Astrocyte of the hippocampus (primary cell): ENCODE data around the gene VAPB.

ENCODE experiments used
- DNase-seq: peaks from one replicate; pipeline ENCODE4 v3.0.0; 2011; ENCODE audit warnings: low read depth, low spot score

Gene VAPB

DNA sequence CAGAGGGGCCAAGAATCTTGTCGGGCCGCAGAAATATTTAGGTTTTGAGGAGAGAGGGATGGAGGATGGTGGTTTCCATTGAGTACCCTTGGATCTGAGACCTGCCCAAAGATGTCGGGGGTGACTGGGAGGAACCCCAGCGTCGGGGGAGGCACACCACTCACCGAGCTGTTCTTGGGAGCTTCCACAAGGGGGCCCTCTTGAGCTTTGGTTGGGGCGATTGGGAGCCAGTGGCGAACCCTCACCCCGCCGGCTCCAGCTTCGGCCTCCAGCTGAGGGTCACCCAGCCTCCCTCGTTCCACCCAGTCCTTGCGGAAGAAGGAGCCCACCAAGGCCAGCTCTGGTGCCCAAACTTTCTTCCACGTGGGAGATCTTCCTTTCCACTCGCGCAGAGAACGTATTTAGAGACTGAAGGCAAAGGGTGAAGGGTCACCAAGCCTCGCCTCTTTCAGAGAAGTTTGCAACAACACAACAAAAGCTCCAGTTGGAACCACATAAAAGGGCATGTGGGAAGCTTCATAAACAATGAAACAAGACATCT lies 92.5 kb downstream of the VAPB start:
- DNase-seq = peak; percentile 27

DNA sequence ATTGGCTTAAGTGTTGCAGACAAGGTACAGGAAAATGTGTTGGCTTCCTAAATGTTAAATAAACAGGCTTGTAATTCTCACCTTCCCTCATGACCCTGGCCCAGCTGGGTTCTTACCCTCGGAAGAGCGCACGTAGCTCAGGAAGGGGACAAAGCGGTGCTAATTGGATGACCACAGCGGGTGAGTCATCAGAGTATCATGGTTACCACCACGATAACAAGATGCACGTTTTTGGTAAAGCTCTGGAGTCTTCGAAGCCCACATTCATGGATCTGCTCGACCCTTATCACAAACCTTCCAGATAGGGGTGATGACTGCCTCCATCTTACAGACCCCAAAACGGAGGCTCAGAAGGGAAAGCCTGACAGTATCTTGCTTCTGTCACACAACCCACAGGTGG lies 93.4 kb downstream of the VAPB start:
- DNase-seq = peak; percentile 22

DNA sequence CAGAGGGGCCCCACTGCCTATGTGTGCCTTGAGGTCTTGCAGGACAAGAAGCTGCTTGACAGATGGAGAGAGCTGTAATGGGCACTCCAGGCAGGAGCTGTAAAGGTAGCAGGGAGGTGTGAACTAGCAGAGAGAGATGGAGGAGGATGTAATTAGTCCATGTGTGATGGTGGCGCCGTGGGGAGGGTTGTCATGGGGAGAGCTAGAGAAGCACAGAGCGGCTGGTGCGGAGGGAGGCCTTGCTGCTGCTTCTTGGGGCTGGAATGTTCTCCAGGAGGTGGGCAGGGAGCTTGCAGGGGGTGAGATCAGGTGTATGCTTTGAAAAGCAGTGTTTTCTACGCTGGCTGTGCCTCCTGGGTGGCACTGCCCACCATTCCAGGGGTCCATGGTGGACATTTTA lies 94.0 kb downstream of the VAPB start:
- DNase-seq = no peak

DNA sequence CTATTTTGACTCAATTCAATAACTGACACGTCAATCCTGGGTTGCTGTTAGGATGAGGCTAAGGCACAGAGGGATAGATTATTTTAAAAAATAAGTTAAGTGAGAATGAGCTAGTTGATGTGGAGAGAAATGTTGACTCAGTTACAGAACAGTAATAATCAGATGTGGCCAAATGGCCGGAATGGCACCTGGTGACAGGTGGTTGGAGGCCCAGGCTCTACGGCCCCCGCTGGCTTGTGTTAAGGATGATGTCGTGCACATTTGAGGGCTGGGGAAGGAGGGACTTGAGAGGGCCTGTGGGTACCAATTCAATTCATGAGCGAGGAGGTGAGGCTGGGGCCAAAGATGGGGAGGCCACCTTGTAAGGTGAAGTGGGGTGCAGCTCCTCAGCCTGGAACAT lies 94.4 kb downstream of the VAPB start:
- DNase-seq = no peak

DNA sequence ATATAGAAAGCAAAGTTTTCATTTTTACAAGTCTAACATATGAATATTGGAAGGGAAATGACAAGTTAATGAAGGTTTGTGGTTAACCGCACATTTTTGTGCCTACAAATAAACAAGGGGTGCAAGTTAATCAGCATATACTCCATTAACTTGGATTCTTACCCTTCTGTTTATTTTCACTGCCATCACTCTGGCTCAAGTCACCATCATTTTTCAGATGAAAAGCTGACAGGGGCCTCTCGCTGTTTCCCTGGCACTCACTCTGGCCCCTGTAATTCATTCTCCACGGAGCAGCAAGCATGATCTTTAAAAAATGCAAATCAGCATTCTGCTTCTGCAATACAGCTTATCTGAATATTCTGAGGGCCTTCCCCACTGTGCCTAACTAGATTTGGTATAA lies 96.4 kb downstream of the VAPB start:
- no peak for DNase-seq

DNA sequence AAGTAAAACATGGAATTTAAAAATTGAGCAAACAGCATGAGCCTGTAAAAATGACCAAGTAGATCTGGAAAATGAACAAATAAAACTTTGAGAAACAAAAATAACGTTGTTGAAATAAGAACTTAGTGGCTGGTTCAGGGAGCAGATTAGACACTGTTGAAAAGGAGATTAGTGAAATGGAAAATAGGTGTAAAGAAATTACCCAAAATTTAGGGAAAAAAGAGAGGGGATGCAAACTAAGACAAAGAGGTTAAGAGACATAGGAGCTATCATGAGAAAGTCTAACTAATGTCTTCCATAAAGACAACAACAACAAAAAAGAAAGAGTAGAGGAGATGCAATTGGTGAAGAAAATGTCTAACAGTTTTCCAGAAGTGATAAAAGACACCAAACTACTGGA lies 97.2 kb downstream of the VAPB start:
- no peak for DNase-seq

DNA sequence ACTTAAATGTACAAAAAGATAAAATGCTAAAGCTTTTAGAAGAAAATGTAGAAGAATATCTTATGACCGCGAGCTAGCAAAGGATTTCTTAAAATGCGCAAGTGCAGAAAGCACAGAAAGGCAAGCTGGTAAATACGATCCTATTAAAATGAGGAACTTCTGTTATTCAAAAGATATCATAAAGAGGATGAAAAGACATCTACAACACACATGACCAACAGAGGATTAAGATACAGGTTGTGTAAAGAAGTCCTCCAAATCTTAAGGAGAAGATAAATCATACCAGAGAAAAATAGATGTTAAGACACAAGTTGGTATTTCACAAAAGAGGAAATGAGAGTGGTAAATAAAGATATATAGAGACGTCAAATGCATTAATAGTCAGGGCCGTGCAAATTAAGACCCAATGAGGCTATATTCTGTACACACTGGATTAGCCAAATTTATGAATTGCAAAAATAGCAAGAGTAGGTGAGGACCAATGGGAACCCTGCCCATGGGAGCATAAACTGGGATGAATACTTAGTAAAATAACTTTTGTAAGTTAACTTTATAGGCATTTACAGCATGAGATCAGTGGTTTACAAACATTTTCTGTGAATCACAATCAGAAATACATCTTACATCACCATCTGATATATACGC lies 103.2 kb downstream of the VAPB start:
- no peak for DNase-seq

DNA sequence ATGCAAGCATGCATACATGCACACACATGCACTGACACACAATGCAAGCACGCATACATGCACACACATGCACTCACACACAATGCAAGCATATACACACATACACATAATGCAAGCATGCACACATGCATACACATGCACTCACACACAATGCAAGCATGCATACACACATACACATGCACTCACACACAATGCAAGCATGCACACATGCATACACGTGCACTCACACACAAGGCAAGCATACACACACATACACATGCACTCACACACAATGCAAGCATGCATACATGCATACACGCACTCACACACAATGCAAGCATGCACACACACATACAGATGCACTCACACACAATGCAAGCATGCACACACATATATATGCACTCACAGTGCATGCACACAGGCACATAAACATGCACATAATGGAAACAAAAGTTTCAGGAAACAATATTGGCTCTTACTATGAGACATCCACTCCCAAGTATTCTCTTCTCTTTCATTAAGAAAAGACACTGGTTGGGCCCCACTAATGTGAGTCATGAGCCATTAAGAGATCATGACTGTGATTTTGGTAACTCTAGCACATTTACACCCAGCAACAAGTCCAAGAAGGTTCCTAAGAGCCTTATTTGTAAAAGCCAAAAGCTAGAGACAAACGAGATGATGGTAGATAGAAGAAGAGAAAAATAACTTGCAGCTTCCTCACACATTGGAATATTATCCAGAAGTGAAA lies 103.9 kb downstream of the VAPB start:
- no peak for DNase-seq

DNA sequence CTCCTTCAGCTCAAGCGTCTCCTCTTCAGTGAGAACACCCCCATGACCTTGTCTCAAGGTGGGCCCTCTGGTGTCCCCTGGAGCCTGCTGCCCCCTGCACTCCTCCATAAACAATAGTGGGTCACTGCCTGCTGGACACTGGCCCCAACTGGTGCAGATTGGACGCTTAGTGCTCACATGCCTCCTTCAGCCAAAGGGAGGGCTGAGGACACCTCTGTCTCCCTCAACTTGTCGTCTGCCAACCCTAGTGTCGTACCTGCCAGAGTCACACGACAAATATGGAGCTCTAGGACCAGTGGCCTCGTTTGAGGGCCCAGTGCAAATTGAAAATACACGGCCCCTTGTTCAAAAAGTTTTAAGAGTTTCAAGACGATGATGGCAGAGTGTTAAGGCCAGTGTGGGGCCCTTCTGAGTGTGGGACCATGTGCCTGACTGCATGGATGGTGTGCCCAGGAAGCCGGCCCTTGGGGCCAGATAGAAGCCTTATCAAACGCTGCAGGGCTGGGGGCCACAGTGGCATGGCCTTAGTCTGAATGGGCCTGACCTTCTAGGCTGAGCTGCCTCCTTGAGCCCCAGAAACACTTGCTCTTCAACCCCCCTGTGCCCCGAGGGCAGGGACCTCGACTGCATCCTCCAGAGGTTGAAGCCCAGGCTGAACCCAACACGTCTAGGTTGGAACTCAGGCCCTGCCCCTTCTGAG lies 106.0 kb downstream of the VAPB start:
- no peak for DNase-seq

DNA sequence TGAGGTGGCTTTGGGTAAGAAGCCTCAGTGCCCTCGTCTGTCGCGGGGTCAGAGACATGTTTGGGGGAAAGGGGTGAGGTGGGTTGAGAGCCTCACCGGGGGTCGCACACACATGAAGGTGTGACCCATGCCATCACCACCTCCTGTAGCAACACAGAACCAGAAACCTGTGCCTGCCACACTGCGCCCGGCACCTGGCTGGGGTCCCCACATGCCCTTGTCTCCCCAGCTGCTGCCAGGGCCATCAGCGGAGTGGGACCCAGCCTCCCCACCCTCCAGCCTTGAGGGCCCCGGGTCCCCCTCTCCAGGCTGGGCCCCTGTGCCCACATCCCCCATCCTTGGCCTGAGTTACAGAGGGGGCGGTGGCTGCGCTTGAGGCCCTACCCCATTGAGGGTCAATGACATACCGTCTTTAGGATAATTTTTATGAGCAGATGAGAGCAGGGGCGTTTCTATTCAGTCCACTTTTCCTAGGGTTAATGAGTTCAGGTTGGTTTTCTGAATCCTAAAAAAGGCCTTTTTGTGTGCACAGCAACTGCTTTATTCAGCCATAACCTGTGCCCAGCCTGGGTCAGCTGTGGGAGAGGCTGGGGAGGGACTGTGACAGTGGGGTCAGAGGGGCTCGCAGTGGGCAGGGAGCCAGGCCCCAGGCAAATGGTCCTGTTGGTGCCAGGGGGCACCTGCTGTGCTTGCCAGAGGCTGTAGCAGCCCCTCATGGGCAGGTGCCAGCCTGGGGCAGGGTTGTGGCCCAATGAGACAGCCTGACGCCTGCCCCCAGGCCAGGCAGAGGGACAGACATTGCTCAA lies 106.8 kb downstream of the VAPB start:
- no peak for DNase-seq

DNA sequence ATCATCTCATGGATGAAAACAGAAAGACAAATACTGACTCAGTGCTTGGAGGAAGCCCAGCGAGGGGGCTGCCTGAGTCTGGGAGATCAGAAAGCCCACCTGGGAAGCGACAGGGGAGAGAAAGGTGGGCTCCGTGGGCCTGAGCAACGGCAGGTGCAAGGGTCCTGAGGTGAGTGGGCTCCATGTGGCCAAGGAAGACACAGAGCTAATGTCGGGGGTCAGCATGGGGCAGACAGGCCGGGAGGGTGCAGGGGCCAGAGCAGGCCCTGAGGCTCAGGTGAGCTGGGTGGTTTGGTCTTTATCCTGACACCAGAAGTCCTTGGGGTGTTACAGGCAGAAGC lies 107.4 kb downstream of the VAPB start:
- no peak for DNase-seq

DNA sequence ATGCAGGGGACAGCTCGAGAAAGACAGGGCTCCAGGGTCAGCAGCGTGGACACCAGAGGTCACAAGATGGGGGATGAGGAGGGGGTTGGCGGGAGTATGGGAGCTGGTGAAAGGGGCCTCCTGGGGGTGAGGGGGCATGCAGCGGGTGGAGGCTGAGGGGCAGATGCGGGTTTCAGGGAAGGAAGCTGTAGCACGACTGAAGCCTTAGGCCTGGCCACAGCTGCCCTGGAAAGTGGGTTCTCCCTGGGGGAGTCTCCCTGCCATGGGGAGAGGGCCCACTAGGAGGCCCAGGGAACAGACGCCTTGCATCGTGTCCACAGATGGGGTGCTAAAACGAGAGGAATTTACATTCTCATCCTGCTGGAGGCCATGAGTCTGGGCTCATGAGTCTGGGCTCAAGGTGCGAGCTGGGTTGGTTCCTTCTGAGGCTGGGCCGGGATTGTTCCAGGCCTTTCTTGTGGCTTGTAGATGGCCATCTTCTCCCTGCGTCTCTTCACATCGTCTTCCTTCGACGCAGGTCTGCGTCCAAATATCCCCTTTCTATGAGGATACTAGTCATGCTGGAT lies 108.1 kb downstream of the VAPB start:
- DNase-seq = no peak

DNA sequence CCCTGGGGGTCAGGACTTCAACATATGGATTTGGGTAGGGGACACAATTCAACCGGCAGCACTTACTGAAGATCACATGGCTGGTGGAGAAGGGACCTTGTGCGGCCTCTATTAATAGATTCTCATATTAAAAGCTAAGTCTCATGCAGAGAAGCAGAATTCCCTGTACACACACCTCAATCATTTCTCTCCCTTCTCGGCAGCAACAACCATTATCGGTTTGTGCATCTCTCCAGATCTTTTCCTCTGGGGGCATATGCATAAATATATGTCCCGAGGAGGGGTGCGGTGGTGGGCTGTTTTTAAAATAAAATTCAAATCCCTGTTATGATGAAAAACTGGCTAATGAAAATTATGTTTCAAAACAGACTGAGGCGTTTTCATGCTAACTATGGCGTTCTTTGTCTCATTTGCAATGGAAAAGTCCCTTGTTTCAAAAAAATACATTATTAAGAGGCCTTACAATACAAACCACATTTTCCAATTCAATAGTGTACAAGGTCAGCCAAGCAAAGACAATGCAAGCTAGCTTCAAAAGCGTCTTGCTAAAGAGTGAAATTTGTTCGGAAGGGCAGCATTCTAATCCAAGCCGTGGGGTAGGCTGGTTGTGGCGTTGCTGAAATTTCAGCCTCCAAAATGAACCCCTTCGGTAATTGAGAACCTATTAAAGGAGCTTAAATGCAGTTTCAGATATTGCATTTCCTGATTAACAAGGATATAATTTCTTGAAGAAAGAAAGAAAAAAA lies 108.9 kb downstream of the VAPB start:
- DNase-seq = no peak

DNA sequence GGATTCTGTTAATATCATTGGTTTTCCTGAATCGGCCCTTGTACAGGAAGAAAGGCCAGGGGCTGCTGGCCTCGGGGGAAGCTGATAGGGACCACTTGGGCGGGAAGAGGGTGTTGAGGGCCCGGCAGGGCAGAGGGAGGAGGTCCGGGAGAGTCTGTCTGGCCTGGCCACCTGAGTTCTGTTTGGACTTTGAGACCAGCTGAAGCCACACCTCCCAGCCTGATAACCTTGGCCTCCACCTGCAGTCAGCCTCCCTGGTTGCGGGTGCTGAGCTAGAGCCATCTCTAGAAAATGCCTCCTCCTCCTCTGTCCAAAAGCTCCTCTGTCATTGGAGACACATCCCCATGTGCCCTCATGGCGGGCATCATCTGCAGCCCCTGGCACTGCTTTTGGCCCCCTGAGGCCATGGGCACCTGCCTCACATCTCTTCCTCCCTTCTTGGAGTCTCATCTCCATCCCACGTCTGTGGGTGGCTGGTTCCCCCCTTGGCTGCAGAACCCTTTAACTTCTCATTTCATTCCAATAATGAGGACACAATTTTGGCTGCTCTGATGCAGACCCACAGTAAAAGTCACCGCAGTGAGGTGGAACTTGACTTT lies 109.5 kb downstream of the VAPB start:
- DNase-seq = no peak

DNA sequence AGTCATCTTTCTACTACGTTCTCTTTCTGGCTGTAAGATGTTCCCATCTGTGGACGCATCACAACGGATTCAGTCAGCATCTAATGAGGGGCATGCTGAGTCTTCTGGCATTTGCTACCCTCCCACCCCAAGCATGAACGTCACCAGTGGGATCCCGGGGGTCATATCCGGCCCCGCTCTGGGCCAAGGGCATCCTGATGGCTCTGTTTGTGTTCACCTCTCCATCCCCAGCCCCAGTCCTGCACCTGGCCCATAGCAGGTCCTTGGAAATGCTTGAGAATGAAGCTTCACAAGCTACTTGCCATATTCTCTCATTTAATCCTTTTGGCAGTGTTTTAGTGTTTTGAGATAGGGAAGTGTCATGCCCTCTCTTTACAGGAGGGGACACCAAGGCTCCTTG lies 111.2 kb downstream of the VAPB start:
- DNase-seq = no peak
